Fibroblast of lung (primary cell): Measurements from ENCODE around the gene ERBB4.
"Not testable (repeated sequence)": the region's sequence is repeated elsewhere in the genome, so short reads cannot be mapped to it uniquely, and the experiment has no call there.

Experiments
- EZH2 ChIP-seq: IDR thresholded peaks from 2 replicates; pipeline ENCODE4 v1.5.1; 2012; ENCODE audit warnings: low read length, control low read depth, mild to moderate bottlenecking; ENCODE audit errors: missing control alignments
- TF ChIP-seq, protein P1 (sequence below), 2 donors: IDR thresholded peaks in 1 of 2; conservative IDR thresholded peaks in 1 of 2; 1 replicate in 1 of 2; 2 replicates in 1 of 2; pipeline ENCODE4 v1.5.1; 2011 to 2012; ENCODE audit warnings: low read length in 2 of 2, control low read depth in 1 of 2, inconsistent platforms in 1 of 2, low read depth in 1 of 2, mild to moderate bottlenecking in 1 of 2

- TF ChIP-seq, protein P1, sequence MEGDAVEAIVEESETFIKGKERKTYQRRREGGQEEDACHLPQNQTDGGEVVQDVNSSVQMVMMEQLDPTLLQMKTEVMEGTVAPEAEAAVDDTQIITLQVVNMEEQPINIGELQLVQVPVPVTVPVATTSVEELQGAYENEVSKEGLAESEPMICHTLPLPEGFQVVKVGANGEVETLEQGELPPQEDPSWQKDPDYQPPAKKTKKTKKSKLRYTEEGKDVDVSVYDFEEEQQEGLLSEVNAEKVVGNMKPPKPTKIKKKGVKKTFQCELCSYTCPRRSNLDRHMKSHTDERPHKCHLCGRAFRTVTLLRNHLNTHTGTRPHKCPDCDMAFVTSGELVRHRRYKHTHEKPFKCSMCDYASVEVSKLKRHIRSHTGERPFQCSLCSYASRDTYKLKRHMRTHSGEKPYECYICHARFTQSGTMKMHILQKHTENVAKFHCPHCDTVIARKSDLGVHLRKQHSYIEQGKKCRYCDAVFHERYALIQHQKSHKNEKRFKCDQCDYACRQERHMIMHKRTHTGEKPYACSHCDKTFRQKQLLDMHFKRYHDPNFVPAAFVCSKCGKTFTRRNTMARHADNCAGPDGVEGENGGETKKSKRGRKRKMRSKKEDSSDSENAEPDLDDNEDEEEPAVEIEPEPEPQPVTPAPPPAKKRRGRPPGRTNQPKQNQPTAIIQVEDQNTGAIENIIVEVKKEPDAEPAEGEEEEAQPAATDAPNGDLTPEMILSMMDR (conservative IDR thresholded peaks at IDR 0.05 in 1 of 2, IDR thresholded peaks at IDR 0.05 in 1 of 2; ENCODE audit: low read depth in 1 of 2, low read length in 2 of 2) = not testable (repeated sequence)
- TF ChIP-seq EZH2 = not testable (repeated sequence)
Observed at GRCh38 chr2:211721874-211722273, 816.7 kb downstream of the ERBB4 start.
